ENCODE results near the gene CDC20B.
"Not testable (repeated sequence)": the region's sequence is repeated elsewhere in the genome, so short reads cannot be mapped to it uniquely, and the experiment has no call there.

Gene CDC20B

GRCh38 chr5:55096182-55096581, 76.8 kb downstream of the CDC20B start:
- peaks cover 22% of the 10 kb centered on the region for H3K4me1 ChIP-seq (ENCODE audit: insufficient read depth, low read length)
- H3K79me2 ChIP-seq (ENCODE audit: insufficient read depth, low read length): no peaks in the 10 kb centered on the region

GRCh38 chr5:55091011-55091410, 82.0 kb downstream of the CDC20B start:
- ATAC-seq (ENCODE audit: insufficient read depth, low read depth); H3K4me3 ChIP-seq (ENCODE audit: low read depth in 1 of 2, low read length in 2 of 2); H2AFZ ChIP-seq (ENCODE audit: low read depth, low read length); H3K4me1 ChIP-seq (ENCODE audit: insufficient read depth, low read length); H3K4me2 ChIP-seq (ENCODE audit: insufficient read depth, low read length); H3K27me3 ChIP-seq (ENCODE audit: insufficient read depth, low read length, poor library complexity); H3K36me3 ChIP-seq (ENCODE audit: insufficient read depth, low read length); H3K79me2 ChIP-seq (ENCODE audit: insufficient read depth, low read length); H3K9me3 ChIP-seq (ENCODE audit: insufficient read depth, low read length, severe bottlenecking); H3K27ac ChIP-seq (ENCODE audit: low read length); DNase-seq; H3K9ac ChIP-seq (ENCODE audit: low read depth, low read length); H4K20me1 ChIP-seq (ENCODE audit: insufficient read depth, low read length): not testable (repeated sequence)

More at GRCh38 chr5:55096182-55096581, 76.8 kb downstream of the CDC20B start:
- no peak for TF ChIP-seq CTCF (IDR thresholded peaks at IDR 0.05; ENCODE audit: borderline replicate concordance, extremely low read depth, low read length, poor library complexity, severe bottlenecking)
- no peak for TF ChIP-seq EZH2 (IDR thresholded peaks at IDR 0.05; ENCODE audit: borderline replicate concordance, low read depth, low read length, severe bottlenecking)
- ATAC-seq (ENCODE audit: insufficient read depth, low read depth): peak; percentile 39; the same call in 2 of the 3 replicates
- Histone ChIP-seq H3K9me3 (ENCODE audit: insufficient read depth, low read length, severe bottlenecking) (no peaks in the 10 kb centered on the region), H4K20me1 (ENCODE audit: insufficient read depth, low read length) (no peaks in the 10 kb centered on the region), H3K27me3 (ENCODE audit: insufficient read depth, low read length, poor library complexity) (no peaks in the 10 kb centered on the region), H3K27ac (ENCODE audit: low read length) (peak overlapping the region; percentile 37), H3K9ac (ENCODE audit: low read depth, low read length) (no peak overlapping the region), H2AFZ (ENCODE audit: low read depth, low read length) (0 out of 2 replicates have a peak overlapping the region, but pooled peaks have one; percentile 6), H3K4me2 (ENCODE audit: insufficient read depth, low read length) (no peak overlapping the region), H3K4me3 (ENCODE audit: low read depth in 1 of 2, low read length in 2 of 2) (no peak overlapping the region), H3K36me3 (ENCODE audit: insufficient read depth, low read length) (no peaks in the 10 kb centered on the region)
- no peak for DNase-seq

- H3K27ac ChIP-seq (ENCODE audit: low read length); H3K36me3 ChIP-seq (ENCODE audit: insufficient read depth, low read length); H3K9ac ChIP-seq (ENCODE audit: low read depth, low read length); ATAC-seq (ENCODE audit: insufficient read depth, low read depth); H3K79me2 ChIP-seq (ENCODE audit: insufficient read depth, low read length); H3K9me3 ChIP-seq (ENCODE audit: insufficient read depth, low read length, severe bottlenecking); H3K4me1 ChIP-seq (ENCODE audit: insufficient read depth, low read length); H3K4me3 ChIP-seq (ENCODE audit: low read depth in 1 of 2, low read length in 2 of 2); H3K4me2 ChIP-seq (ENCODE audit: insufficient read depth, low read length); H3K27me3 ChIP-seq (ENCODE audit: insufficient read depth, low read length, poor library complexity); H2AFZ ChIP-seq (ENCODE audit: low read depth, low read length); H4K20me1 ChIP-seq (ENCODE audit: insufficient read depth, low read length); DNase-seq: not testable (repeated sequence)
Measured at GRCh38 chr5:55089301-55089700, 83.7 kb downstream of the CDC20B start.

- TF ChIP-seq EZH2 (IDR thresholded peaks at IDR 0.05; ENCODE audit: borderline replicate concordance, low read depth, low read length, severe bottlenecking): no peak
- no peak for TF ChIP-seq CTCF (IDR thresholded peaks at IDR 0.05; ENCODE audit: borderline replicate concordance, extremely low read depth, low read length, poor library complexity, severe bottlenecking)
- no peak for DNase-seq
Measured at GRCh38 chr5:55081541-55081940, 91.4 kb downstream of the CDC20B start.

More at GRCh38 chr5:55081541-55081940, 91.4 kb downstream of the CDC20B start:
- H3K4me2 ChIP-seq (ENCODE audit: insufficient read depth, low read length): no peak overlapping the region
- no peak overlapping the region for H2AFZ ChIP-seq (ENCODE audit: low read depth, low read length)
- no peak overlapping the region for H3K27ac ChIP-seq (ENCODE audit: low read length)
- H3K79me2 ChIP-seq (ENCODE audit: insufficient read depth, low read length): no peaks in the 10 kb centered on the region
- peaks cover 3% of the 10 kb centered on the region for H3K9me3 ChIP-seq (ENCODE audit: insufficient read depth, low read length, severe bottlenecking)
- no peaks in the 10 kb centered on the region for H3K27me3 ChIP-seq (ENCODE audit: insufficient read depth, low read length, poor library complexity)
- no peak overlapping the region for H3K4me3 ChIP-seq (ENCODE audit: low read depth in 1 of 2, low read length in 2 of 2)
- ATAC-seq (ENCODE audit: insufficient read depth, low read depth): no peak
- H3K9ac ChIP-seq (ENCODE audit: low read depth, low read length): no peak overlapping the region
- H4K20me1 ChIP-seq (ENCODE audit: insufficient read depth, low read length): no peaks in the 10 kb centered on the region
- no peaks in the 10 kb centered on the region for H3K4me1 ChIP-seq (ENCODE audit: insufficient read depth, low read length)
- no peaks in the 10 kb centered on the region for H3K36me3 ChIP-seq (ENCODE audit: insufficient read depth, low read length)

Data from DND-41 (cell line).